Measurements from ENCODE around the gene ASB2. TPM values are rescaled to one million over a fixed set of nuclear protein-coding genes. Genes with fewer than 3 reads are reported as not detected.
A peak's percentile ranks its signal among the peaks of the same experiment; 100 is the strongest.

Gene ASB2
- total RNA-seq, 1 experiment from 2014 or later, result 1.9 TPM

- no peak for DNase-seq (ENCODE audit: low read depth)
- in situ Hi-C loops (cut with HindIII; ENCODE audit: low pct_unique_long_range_greater_than_20kb, low sequenced_read_pairs), result no loop called here
These were observed 73.6 kb downstream of the ASB2 start for GRCh38 chr14:93902619-93903307.

GRCh38 chr14:93901813-93902212 lies 74.6 kb downstream of the ASB2 start:
- DNase-seq (ENCODE audit: low read depth), result no peak
- in situ Hi-C loops (cut with HindIII; ENCODE audit: low pct_unique_long_range_greater_than_20kb, low sequenced_read_pairs), result no loop called here

GRCh38 chr14:93898731-93899130 lies 77.6 kb downstream of the ASB2 start:
- in situ Hi-C loops (cut with HindIII; ENCODE audit: low pct_unique_long_range_greater_than_20kb, low sequenced_read_pairs), result no loop called here
- no peak for DNase-seq (ENCODE audit: low read depth)

GRCh38 chr14:93898081-93898611 lies 78.2 kb downstream of the ASB2 start:
- no peak for DNase-seq (ENCODE audit: low read depth)
- in situ Hi-C loops (cut with HindIII; ENCODE audit: low pct_unique_long_range_greater_than_20kb, low sequenced_read_pairs), result no loop called here

- DNase-seq (ENCODE audit: low read depth), result no peak
- in situ Hi-C loops (cut with HindIII; ENCODE audit: low pct_unique_long_range_greater_than_20kb, low sequenced_read_pairs), result no loop called here
These were observed 78.9 kb downstream of the ASB2 start for GRCh38 chr14:93897476-93897845.

- no peak for DNase-seq (ENCODE audit: low read depth)
- in situ Hi-C loops (cut with HindIII; ENCODE audit: low pct_unique_long_range_greater_than_20kb, low sequenced_read_pairs), result no loop called here
These were observed 81.3 kb downstream of the ASB2 start for GRCh38 chr14:93895023-93895604.

- no peak for DNase-seq (ENCODE audit: low read depth)
- in situ Hi-C loops (cut with HindIII; ENCODE audit: low pct_unique_long_range_greater_than_20kb, low sequenced_read_pairs), result no loop called here
These were observed 82.6 kb downstream of the ASB2 start for GRCh38 chr14:93893661-93894261.

- DNase-seq (ENCODE audit: low read depth), result peak; percentile 21
- in situ Hi-C loops (cut with HindIII; ENCODE audit: low pct_unique_long_range_greater_than_20kb, low sequenced_read_pairs), result no loop called here
These were observed 83.3 kb downstream of the ASB2 start for GRCh38 chr14:93892923-93893558.

GRCh38 chr14:93892505-93892839 lies 83.9 kb downstream of the ASB2 start:
- in situ Hi-C loops (cut with HindIII; ENCODE audit: low pct_unique_long_range_greater_than_20kb, low sequenced_read_pairs), result no loop called here
- DNase-seq (ENCODE audit: low read depth), result no peak

GRCh38 chr14:93891756-93892504 lies 84.4 kb downstream of the ASB2 start:
- in situ Hi-C loops (cut with HindIII; ENCODE audit: low pct_unique_long_range_greater_than_20kb, low sequenced_read_pairs), result no loop called here
- DNase-seq (ENCODE audit: low read depth), result no peak

- in situ Hi-C loops (cut with HindIII; ENCODE audit: low pct_unique_long_range_greater_than_20kb, low sequenced_read_pairs), result no loop called here
These were observed 86.5 kb downstream of the ASB2 start for GRCh38 chr14:93889739-93890483.

GRCh38 chr14:93888995-93889394 lies 87.4 kb downstream of the ASB2 start:
- DNase-seq (ENCODE audit: low read depth), result no peak
- in situ Hi-C loops (cut with HindIII; ENCODE audit: low pct_unique_long_range_greater_than_20kb, low sequenced_read_pairs), result no loop called here

More at GRCh38 chr14:93889739-93890483, 86.5 kb downstream of the ASB2 start:
- DNase-seq (ENCODE audit: low read depth), result no peak

GRCh38 chr14:93884950-93885349 lies 91.4 kb downstream of the ASB2 start:
- in situ Hi-C loops (cut with HindIII; ENCODE audit: low pct_unique_long_range_greater_than_20kb, low sequenced_read_pairs), result no loop called here
- DNase-seq (ENCODE audit: low read depth), result no peak

Other genes with a start within 250 kb of the ASB2 start
- not detected in 2 replicates for gene PRIMA1, start 188.1 kb downstream of the ASB2 start, total RNA-seq (2014; rRNA removed; shearing (Covaris generic); ENCODE audit: low replicate concordance)
- not detected in 2 replicates for gene FAM181A, start 49.2 kb downstream of the ASB2 start, total RNA-seq (2014; rRNA removed; shearing (Covaris generic); ENCODE audit: low replicate concordance)
- not detected in 2 replicates for gene CCDC197, start 20.7 kb upstream of the ASB2 start, total RNA-seq (2014; rRNA removed; shearing (Covaris generic); ENCODE audit: low replicate concordance)
- 2.9 and 3.2 TPM in 2 replicates for gene OTUB2, start 49.8 kb upstream of the ASB2 start, total RNA-seq (2014; rRNA removed; shearing (Covaris generic); ENCODE audit: low replicate concordance)
- 89.6 and 108 TPM in 2 replicates for gene DDX24, start 104.6 kb upstream of the ASB2 start, total RNA-seq (2014; rRNA removed; shearing (Covaris generic); ENCODE audit: low replicate concordance)
- 6.6 and 21.8 TPM in 2 replicates for gene IFI27L1, start 104.7 kb upstream of the ASB2 start, total RNA-seq (2014; rRNA removed; shearing (Covaris generic); ENCODE audit: low replicate concordance)
- 287 and 560 TPM in 2 replicates for gene IFI27, start 134.2 kb upstream of the ASB2 start, total RNA-seq (2014; rRNA removed; shearing (Covaris generic); ENCODE audit: low replicate concordance)
- gene IFI27L2, start 153.0 kb upstream of the ASB2 start, total RNA-seq (2014; rRNA removed; shearing (Covaris generic); ENCODE audit: low replicate concordance), result 115 and 144 TPM in 2 replicates
- gene PPP4R4, start 197.8 kb upstream of the ASB2 start, total RNA-seq (2014; rRNA removed; shearing (Covaris generic); ENCODE audit: low replicate concordance), result not detected in 2 replicates